HL-60 (cell line): ENCODE data around the gene METTL25B.

ENCODE experiments used
- DNase-seq, 2 experiments: peaks; one replicate each; pipeline ENCODE4 v3.0.0-alpha.2; 2010 to 2020; ENCODE audit warnings: low read depth in 1 of 2, low spot score in 1 of 2
- H3K27ac ChIP-seq: fragments of 250-450 bp; sonication (Bioruptor Pico); replicated peaks from 2 replicates; pipeline ENCODE4 v1.5.1; 2020; ENCODE audit warnings: mild to moderate bottlenecking, moderate library complexity
- H3K27me3 ChIP-seq: fragments of 250-450 bp; sonication (Bioruptor Pico); 2 replicates; pipeline ENCODE4 v1.5.1; 2021; ENCODE audit warnings: mild to moderate bottlenecking, moderate library complexity; ENCODE audit not compliant: insufficient read depth, poor library complexity, severe bottlenecking
- H3K4me3 ChIP-seq: replicated peaks from 2 replicates; pipeline ENCODE4 v1.5.1; 2011; ENCODE audit warnings: mild to moderate bottlenecking, control low read depth, low read length; ENCODE audit not compliant: insufficient read depth
- CTCF ChIP-seq: IDR thresholded peaks from one replicate; pipeline ENCODE4 v1.5.1; 2011; ENCODE audit warnings: low read length, control low read depth, inconsistent platforms; ENCODE audit not compliant: insufficient read depth
- GABPA ChIP-seq: IDR thresholded peaks from 2 replicates; pipeline ENCODE4 v1.6.1; 2012; ENCODE audit warnings: low read depth
- POLR2AphosphoS5 ChIP-seq: IDR thresholded peaks from 2 replicates; pipeline ENCODE4 v1.6.1; 2012; ENCODE audit warnings: low read depth
- REST ChIP-seq: IDR thresholded peaks from 2 replicates; pipeline ENCODE4 v1.6.1; 2012; ENCODE audit warnings: low read depth; ENCODE audit not compliant: insufficient replicate concordance
- SPI1 ChIP-seq: IDR thresholded peaks from 2 replicates; pipeline ENCODE4 v1.6.1; 2012; ENCODE audit warnings: low read depth, mild to moderate bottlenecking, borderline replicate concordance

Gene METTL25B

GRCh38 chr1:156693848-156694689, 34.2 kb upstream of the METTL25B start:
- DNase-seq = no peak
- H3K4me3 ChIP-seq = no peak overlapping the region
- no peak overlapping the region for H3K27ac ChIP-seq

GRCh38 chr1:156694690-156694962, 33.6 kb upstream of the METTL25B start:
- TF ChIP-seq CTCF = no peak
- no peak for TF ChIP-seq POLR2AphosphoS5
- no peak for TF ChIP-seq SPI1
- no peak for TF ChIP-seq REST
- no peak for TF ChIP-seq GABPA
- peaks cover 40% of the 10 kb centered on the region for H3K27me3 ChIP-seq
- H3K4me3 ChIP-seq = no peak overlapping the region
- H3K27ac ChIP-seq = no peak overlapping the region
- no peak for DNase-seq

More at GRCh38 chr1:156693848-156694689, 34.2 kb upstream of the METTL25B start:
- TF ChIP-seq CTCF (no peak), POLR2AphosphoS5 (no peak), SPI1 (no peak), GABPA (no peak)
- peaks cover 41% of the 10 kb centered on the region for H3K27me3 ChIP-seq

GRCh38 chr1:156696755-156697154, 31.5 kb upstream of the METTL25B start:
- no peak overlapping the region for H3K27ac ChIP-seq
- no peak for DNase-seq
- no peak for TF ChIP-seq POLR2AphosphoS5
- no peak for TF ChIP-seq SPI1
- TF ChIP-seq REST = no peak
- no peak for TF ChIP-seq CTCF
- no peak for TF ChIP-seq GABPA
- H3K27me3 ChIP-seq = peaks cover 23% of the 10 kb centered on the region
- H3K4me3 ChIP-seq = no peak overlapping the region

- DNase-seq = no peak
- Histone ChIP-seq H3K27me3 (peaks cover 17% of the 10 kb centered on the region), H3K4me3 (no peak overlapping the region), H3K27ac (no peak overlapping the region)
- TF ChIP-seq SPI1 = no peak
- TF ChIP-seq CTCF = no peak
- TF ChIP-seq GABPA = no peak
- no peak for TF ChIP-seq REST
- no peak for TF ChIP-seq POLR2AphosphoS5
Measured at GRCh38 chr1:156697481-156697880, 30.8 kb upstream of the METTL25B start.
